Large intestine (tissue), 3 donors: Measurements from ENCODE around the gene BMP5. TPM values are rescaled to one million over a fixed set of nuclear protein-coding genes. Genes with fewer than 3 reads are reported as not detected.

Experiments
- DNase-seq, 2 donors: peaks; one replicate each; pipeline versions ENCODE4 v3.0.0 to v3.0.0-alpha.2; 2013
- H3K27ac ChIP-seq: one replicate; pipeline ENCODE4 v1.5.1; 2013; ENCODE audit warnings: low read length
- H3K27me3 ChIP-seq: 2 replicates; pipeline ENCODE4 v1.6.1; 2013; ENCODE audit warnings: low read length; ENCODE audit not compliant: control insufficient read depth, insufficient read depth
- H3K36me3 ChIP-seq: 2 replicates; pipeline ENCODE4 v1.6.1; 2013; ENCODE audit warnings: low read length; ENCODE audit not compliant: control insufficient read depth, insufficient read depth
- H3K4me1 ChIP-seq: one replicate; pipeline ENCODE4 v1.6.1; 2013; ENCODE audit warnings: low read length; ENCODE audit not compliant: control insufficient read depth, insufficient read depth
- H3K4me3 ChIP-seq: one replicate; pipeline ENCODE4 v1.5.1; 2013; ENCODE audit warnings: low read length
- H3K9me3 ChIP-seq: one replicate; pipeline ENCODE4 v1.6.1; 2013; ENCODE audit warnings: mild to moderate bottlenecking, low read depth, low read length, moderate library complexity; ENCODE audit not compliant: control insufficient read depth
- WGBS: methylation state at CpG from one replicate; pipeline ENCODE4 v1.1.5; 2013; ENCODE audit warnings: low lambda C conversion rate; ENCODE audit not compliant: insufficient coverage; 5-methylcytosine and 5-hydroxymethylcytosine counted together
- polyA plus RNA-seq: library from polyadenylated mRNA; unstranded; fragments of 120-200 nt; gene quantifications from one replicate; pipeline ENCODE4 v1.2.1, GENCODE V29; 2013

Gene BMP5
- polyA plus RNA-seq, 1 donor, result 26.8 TPM

DNA sequence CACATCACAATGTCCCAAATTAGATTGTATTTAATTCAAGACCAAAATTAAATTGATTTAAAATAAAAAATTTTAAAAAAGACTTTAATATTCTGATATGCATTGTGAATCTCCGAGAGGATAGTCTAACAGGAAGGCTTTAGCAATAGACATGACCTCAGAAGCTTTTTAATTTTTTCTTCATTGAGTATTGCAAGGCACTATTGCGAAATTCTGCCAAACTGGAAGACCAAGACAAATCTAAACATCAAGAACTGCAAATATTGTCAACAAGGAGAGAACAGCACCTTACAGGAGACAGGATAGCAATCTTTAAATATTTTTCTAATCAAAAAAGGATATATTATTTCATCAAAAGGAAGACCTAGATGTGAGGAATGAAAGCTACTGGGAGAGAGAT is 56.9 kb downstream of the BMP5 start:
- WGBS, result 100% methylated on average over 1 of the region's 2 CpGs
- H3K4me1 ChIP-seq, result no peaks in the 10 kb centered on the region
- DNase-seq, result no peak

DNA sequence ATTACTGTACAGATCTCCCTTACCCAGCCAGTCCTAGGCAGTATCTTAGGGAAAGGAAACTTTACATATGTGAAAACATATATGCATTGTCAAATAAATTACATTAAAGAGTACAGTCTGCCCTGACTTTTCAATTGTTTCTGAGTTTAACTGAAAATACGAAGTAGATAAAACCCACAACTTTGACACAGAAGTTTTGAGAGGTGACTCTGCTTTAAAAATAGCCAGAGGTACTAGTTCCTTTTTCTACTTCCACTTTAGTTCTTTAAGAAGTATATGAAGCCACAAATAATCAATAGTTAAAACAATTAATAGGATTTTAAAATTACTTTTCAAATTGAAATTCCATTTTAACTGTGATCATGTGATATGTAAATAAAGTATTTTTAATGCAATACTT is 62.9 kb downstream of the BMP5 start:
- H3K27me3 ChIP-seq, result no peaks in the 10 kb centered on the region
- H3K4me3 ChIP-seq, result no peak overlapping the region
- DNase-seq, result no peak
- no peaks in the 10 kb centered on the region for H3K9me3 ChIP-seq
- WGBS, result 100% methylated on average over 1 of the region's 1 CpG
- no peaks in the 10 kb centered on the region for H3K36me3 ChIP-seq
- no peaks in the 10 kb centered on the region for H3K4me1 ChIP-seq
- H3K27ac ChIP-seq, result no peak overlapping the region

More for the DNA sequence above, 56.9 kb downstream of the BMP5 start:
- Histone ChIP-seq H3K9me3 (no peaks in the 10 kb centered on the region), H3K27me3 (no peaks in the 10 kb centered on the region), H3K4me3 (no peak overlapping the region), H3K27ac (no peak overlapping the region), H3K36me3 (no peaks in the 10 kb centered on the region)

DNA sequence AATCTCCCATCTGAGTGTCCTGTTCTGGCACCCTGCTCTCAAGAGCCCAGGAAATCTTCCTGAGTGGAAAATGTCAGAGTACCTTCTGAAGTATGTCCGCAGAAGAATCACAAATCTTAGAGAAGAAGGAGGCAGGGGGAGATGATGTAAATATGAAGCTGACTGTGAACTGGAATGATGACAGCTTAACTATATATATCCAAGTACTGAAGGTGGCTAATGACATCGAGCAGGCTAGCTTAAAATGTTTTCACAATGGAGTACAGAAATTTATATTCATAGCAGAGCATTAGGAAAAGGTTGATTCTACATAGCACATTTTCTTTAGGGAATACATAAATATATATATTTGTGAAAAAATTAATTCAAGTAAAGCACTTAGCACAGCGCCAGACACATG is 64.3 kb downstream of the BMP5 start:
- no peaks in the 10 kb centered on the region for H3K4me1 ChIP-seq
- no peaks in the 10 kb centered on the region for H3K9me3 ChIP-seq
- WGBS, result 60% methylated on average over 1 of the region's 3 CpGs
- no peaks in the 10 kb centered on the region for H3K27me3 ChIP-seq
- DNase-seq, result no peak
- H3K27ac ChIP-seq, result no peak overlapping the region
- no peak overlapping the region for H3K4me3 ChIP-seq
- no peaks in the 10 kb centered on the region for H3K36me3 ChIP-seq

DNA sequence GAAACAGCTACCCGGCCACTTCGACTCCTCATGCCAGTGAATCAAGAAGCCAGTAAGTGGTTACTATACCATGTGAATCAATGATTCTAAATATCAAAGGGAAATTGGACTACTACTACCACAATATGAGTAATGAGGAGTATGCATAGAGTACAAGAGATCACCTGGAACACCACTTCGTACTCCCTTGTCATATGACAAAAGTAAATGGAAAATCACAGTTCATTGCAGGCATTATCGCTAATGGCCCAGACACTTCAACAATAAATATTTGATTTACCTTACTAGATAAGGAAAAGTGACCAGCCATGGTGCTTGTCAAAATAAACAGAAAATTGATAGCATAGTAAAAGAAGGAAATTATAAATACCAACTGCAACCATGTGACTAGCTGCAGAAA is 73.1 kb downstream of the BMP5 start:
- DNase-seq, result peak in 1 of 2 donors; percentile 32
- no peaks in the 10 kb centered on the region for H3K4me1 ChIP-seq
- H3K4me3 ChIP-seq, result no peak overlapping the region
- WGBS, result no CpG with 5 or more reads among the region's 4 CpGs
- no peaks in the 10 kb centered on the region for H3K36me3 ChIP-seq
- no peaks in the 10 kb centered on the region for H3K27me3 ChIP-seq
- H3K9me3 ChIP-seq, result no peaks in the 10 kb centered on the region
- H3K27ac ChIP-seq, result no peak overlapping the region

DNA sequence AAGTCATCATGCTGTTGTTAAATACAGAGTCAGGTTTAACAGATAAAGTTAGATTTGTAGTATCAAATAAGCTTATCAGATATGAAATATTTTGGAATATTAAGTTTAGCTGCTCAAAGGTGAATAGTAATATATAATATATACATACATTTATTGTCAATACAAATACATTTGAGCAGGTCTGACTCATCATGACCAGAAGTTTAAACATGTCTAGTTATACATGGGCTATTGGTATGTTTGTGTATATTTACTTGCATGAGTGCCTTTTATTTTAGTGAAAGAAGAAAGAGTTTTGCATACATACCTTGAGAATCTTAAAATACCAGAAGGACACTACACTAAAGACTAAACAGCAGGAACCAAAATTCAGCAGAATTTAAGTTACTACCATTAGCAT is 76.8 kb downstream of the BMP5 start:
- Histone ChIP-seq H3K4me1 (no peaks in the 10 kb centered on the region), H3K9me3 (no peaks in the 10 kb centered on the region), H3K36me3 (no peaks in the 10 kb centered on the region), H3K27me3 (no peaks in the 10 kb centered on the region), H3K4me3 (no peak overlapping the region), H3K27ac (no peak overlapping the region)
- DNase-seq, result no peak

DNA sequence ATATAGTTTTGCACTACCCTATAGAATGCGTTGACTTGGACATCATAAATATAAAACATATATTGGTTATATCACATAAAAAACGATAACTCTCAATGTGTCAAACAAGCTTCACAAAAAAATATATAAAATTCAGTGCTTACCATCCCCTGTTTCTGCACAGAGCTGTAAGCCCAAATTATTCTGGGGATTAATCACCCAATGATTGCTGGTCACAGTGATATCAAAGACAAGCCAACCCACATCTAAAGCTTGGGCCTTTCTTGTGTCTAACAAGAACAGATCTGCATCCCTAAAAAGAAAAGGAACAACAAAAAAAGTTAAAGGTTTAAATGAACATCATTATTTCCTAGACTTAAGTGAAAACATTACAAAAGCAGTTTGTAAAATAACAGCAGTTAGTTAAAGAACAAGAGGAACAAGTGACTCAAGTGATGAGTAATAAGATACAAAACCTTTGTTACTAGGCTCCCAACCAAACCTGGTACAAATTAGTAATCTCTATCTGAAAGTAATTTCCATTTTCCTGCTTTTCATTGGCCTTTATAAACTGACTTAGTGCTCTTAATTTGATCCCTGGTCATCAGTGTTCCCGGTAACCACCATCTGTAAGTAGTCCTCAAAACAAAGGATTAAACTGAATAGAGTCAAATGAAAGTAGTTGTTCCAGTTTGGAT is 81.1 kb downstream of the BMP5 start:
- Histone ChIP-seq H3K27ac (no peak overlapping the region), H3K9me3 (no peaks in the 10 kb centered on the region), H3K4me1 (no peaks in the 10 kb centered on the region), H3K36me3 (no peaks in the 10 kb centered on the region), H3K4me3 (no peak overlapping the region), H3K27me3 (no peaks in the 10 kb centered on the region)
- WGBS, result 100% methylated on average over 1 of the region's 3 CpGs
- no peak for DNase-seq

DNA sequence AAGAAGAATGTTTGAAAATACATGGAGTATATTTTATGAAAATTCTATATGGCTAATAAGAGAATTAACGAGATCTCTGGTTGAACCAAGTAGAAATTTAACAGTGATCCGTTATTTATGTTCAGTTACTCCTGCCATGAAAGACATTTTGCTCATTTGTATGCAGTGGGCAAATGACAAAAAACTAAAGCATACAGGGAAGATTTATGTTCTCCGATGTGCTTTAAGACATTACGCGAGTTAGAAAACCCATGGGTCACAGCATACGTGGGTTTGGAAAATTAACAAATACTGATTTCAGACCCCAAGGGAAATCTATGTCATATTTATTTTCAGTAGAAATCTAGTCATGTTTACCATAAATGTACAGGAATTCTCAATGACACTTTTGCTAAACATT is 90.1 kb downstream of the BMP5 start:
- H3K4me1 ChIP-seq, result peaks cover 3% of the 10 kb centered on the region
- no peak for DNase-seq
- no peak overlapping the region for H3K4me3 ChIP-seq
- H3K27ac ChIP-seq, result no peak overlapping the region
- H3K36me3 ChIP-seq, result no peaks in the 10 kb centered on the region
- no peaks in the 10 kb centered on the region for H3K27me3 ChIP-seq
- WGBS, result 100% methylated on average over 2 of the region's 6 CpGs
- H3K9me3 ChIP-seq, result no peaks in the 10 kb centered on the region

DNA sequence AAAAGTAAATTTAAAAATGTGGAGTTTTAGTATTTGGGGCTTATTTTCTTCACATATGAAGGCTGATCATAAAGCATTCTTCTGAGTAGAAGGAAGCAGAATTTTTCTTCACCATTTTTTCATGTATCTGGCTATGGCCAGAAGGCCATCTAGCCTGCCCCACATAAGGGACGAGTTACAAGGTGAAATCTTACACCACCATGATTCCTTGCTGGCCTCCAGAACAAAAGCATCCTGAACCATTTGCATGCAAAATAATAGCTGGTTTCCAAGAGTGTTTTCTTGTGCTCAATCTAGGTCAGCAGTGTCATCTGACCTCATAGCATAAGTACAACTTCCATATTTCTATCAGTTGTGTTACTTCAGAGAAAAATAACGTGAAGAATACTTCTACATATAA is 93.1 kb downstream of the BMP5 start:
- Histone ChIP-seq H3K4me3 (no peak overlapping the region), H3K27me3 (no peaks in the 10 kb centered on the region), H3K27ac (no peak overlapping the region), H3K36me3 (no peaks in the 10 kb centered on the region), H3K9me3 (no peaks in the 10 kb centered on the region), H3K4me1 (peaks cover 3% of the 10 kb centered on the region)
- WGBS, result no CpG with 5 or more reads among the region's 2 CpGs
- no peak for DNase-seq

DNA sequence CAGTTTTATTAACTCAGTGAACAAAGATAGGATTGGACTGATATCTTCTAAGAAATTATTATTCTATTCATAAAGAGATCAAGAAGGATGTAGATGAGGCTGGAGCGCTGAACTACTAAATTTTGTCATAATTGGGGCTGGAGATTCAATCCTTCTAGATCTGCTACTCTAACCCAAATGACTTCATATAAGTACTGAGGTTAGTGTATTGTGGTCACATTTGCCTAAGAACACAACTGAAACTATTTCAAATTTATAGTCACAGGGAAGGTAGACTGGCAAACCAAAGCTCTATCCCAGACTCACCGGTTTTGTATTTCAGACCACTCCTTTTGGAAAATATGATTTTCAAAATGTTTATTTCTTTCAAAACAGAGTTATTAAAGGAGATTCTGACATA is 96.7 kb downstream of the BMP5 start:
- Histone ChIP-seq H3K27me3 (no peaks in the 10 kb centered on the region), H3K4me1 (no peaks in the 10 kb centered on the region), H3K4me3 (no peak overlapping the region), H3K9me3 (no peaks in the 10 kb centered on the region), H3K36me3 (no peaks in the 10 kb centered on the region), H3K27ac (no peak overlapping the region)
- DNase-seq, result no peak
- no CpG with 5 or more reads among the region's 2 CpGs for WGBS

DNA sequence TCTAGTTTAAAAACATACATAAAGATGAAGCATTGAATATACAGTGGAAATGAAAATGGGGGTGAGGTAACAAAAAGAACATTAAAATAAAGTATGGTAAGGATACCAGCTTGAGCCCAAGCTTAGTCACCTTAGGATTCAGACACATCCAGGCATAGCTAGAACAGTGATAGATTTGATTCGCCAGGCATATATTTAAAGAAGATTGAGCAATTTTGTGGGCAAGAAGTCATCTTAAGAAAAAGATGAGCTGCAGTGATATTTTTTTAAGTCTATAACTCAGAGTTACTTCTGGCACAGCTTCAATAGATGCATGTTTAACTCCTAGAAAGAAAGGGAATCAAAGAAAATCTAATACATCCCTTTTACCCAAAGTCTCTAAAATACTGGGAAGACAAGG is 97.9 kb downstream of the BMP5 start:
- H3K4me1 ChIP-seq, result no peaks in the 10 kb centered on the region
- H3K4me3 ChIP-seq, result no peak overlapping the region
- no peaks in the 10 kb centered on the region for H3K36me3 ChIP-seq
- H3K9me3 ChIP-seq, result no peaks in the 10 kb centered on the region
- H3K27ac ChIP-seq, result no peak overlapping the region
- WGBS, result no CpG with 5 or more reads among the region's 1 CpG
- H3K27me3 ChIP-seq, result no peaks in the 10 kb centered on the region
- no peak for DNase-seq

DNA sequence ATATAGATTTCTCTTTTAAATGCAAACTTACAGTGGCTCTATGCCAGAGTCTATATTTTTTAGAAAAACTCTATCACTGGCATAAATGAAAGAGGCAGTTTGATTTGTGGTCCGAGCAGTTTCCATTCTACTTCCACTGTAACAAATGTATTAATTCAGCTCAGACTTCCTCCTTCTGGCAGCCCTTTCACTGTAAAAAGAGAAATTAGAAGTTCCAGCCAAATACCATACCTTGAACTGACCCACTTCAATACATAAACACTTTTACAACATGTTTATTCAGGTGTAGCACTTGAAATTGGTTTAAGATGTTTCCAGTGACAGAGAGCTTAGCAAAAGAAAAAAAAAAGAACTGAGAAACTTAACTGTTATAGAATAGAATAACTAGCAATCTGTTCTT is 99.3 kb downstream of the BMP5 start:
- Histone ChIP-seq H3K27ac (no peak overlapping the region), H3K4me3 (no peak overlapping the region), H3K36me3 (no peaks in the 10 kb centered on the region), H3K9me3 (no peaks in the 10 kb centered on the region), H3K27me3 (no peaks in the 10 kb centered on the region), H3K4me1 (no peaks in the 10 kb centered on the region)
- WGBS, result 100% methylated on average over 1 of the region's 1 CpG
- DNase-seq, result no peak
